ENCODE measurements around the gene SEMA5A.

Gene SEMA5A

GRCh38 chr5:9318031-9318430 lies 227.8 kb downstream of the SEMA5A start:
- DNase-seq: no peak

GRCh38 chr5:9316733-9317132 lies 229.1 kb downstream of the SEMA5A start:
- no peak for DNase-seq

GRCh38 chr5:9316041-9316440 lies 229.8 kb downstream of the SEMA5A start:
- DNase-seq: no peak

GRCh38 chr5:9314558-9314957 lies 231.3 kb downstream of the SEMA5A start:
- DNase-seq: no peak

GRCh38 chr5:9313751-9314150 lies 232.1 kb downstream of the SEMA5A start:
- DNase-seq: no peak

- DNase-seq: no peak
Measured at GRCh38 chr5:9307150-9307549, 238.7 kb downstream of the SEMA5A start.

GRCh38 chr5:9302218-9302617 lies 243.7 kb downstream of the SEMA5A start:
- DNase-seq: no peak

- DNase-seq: no peak
Measured at GRCh38 chr5:9301200-9301599, 244.7 kb downstream of the SEMA5A start.

- DNase-seq: no peak
Measured at GRCh38 chr5:9297134-9297533, 248.7 kb downstream of the SEMA5A start.

GRCh38 chr5:9295466-9295801 lies 250.4 kb downstream of the SEMA5A start:
- no peak for DNase-seq

- DNase-seq: no peak
Measured at GRCh38 chr5:9294793-9295465, 250.9 kb downstream of the SEMA5A start.

GRCh38 chr5:9288234-9288633 lies 257.6 kb downstream of the SEMA5A start:
- DNase-seq: no peak

- DNase-seq: peak; percentile 48
Measured at GRCh38 chr5:9284781-9285307, 261.0 kb downstream of the SEMA5A start.

GRCh38 chr5:9284272-9284671 lies 261.6 kb downstream of the SEMA5A start:
- DNase-seq: no peak

- no peak for DNase-seq
Measured at GRCh38 chr5:9283473-9283872, 262.4 kb downstream of the SEMA5A start.

- no peak for DNase-seq
Measured at GRCh38 chr5:9283021-9283420, 262.9 kb downstream of the SEMA5A start.

GRCh38 chr5:9282211-9282610 lies 263.7 kb downstream of the SEMA5A start:
- DNase-seq: no peak

- DNase-seq: no peak
Measured at GRCh38 chr5:9279774-9280173, 266.1 kb downstream of the SEMA5A start.

- DNase-seq: peak; percentile 45
Measured at GRCh38 chr5:9278921-9279603, 266.8 kb downstream of the SEMA5A start.

- no peak for DNase-seq
Measured at GRCh38 chr5:9269014-9269413, 276.9 kb downstream of the SEMA5A start.

GRCh38 chr5:9268226-9268625 lies 277.6 kb downstream of the SEMA5A start:
- no peak for DNase-seq

- no peak for DNase-seq
Measured at GRCh38 chr5:9265441-9266287, 280.2 kb downstream of the SEMA5A start.

- DNase-seq: no peak
Measured at GRCh38 chr5:9264301-9264700, 281.6 kb downstream of the SEMA5A start.

GRCh38 chr5:9263656-9264055 lies 282.2 kb downstream of the SEMA5A start:
- DNase-seq: no peak

Measured in right forelimb (tissue), 1 donor.